Upper lobe of left lung (tissue), 4 donors: ENCODE data around the gene DCBLD1.

Experiments
- CTCF ChIP-seq, 6 experiments: fragments of 450-650 bp in 4 of 6; fragments of 200-600 bp in 2 of 6; sonication (generic) in 2 of 6; IDR thresholded peaks; one replicate each; pipeline ENCODE4 v1.5.1; 2016 to 2019; ENCODE audit warnings: antibody characterized with exemption in 6 of 6
- POLR2A ChIP-seq, 4 donors: fragments of 450-650 bp; IDR thresholded peaks; one replicate each; pipeline ENCODE4 v1.5.1; 2016 to 2017; ENCODE audit warnings: antibody characterized with exemption in 4 of 4, mild to moderate bottlenecking in 2 of 4
- POLR2AphosphoS5 ChIP-seq, 2 donors: sonication (generic); formaldehyde crosslinking; IDR thresholded peaks; one replicate each; pipeline ENCODE4 v1.5.1; 2017; ENCODE audit warnings: antibody characterized with exemption in 2 of 2

- TF ChIP-seq CTCF (IDR thresholded peaks at IDR 0.05) = no peak
- TF ChIP-seq POLR2A (IDR thresholded peaks at IDR 0.05) = no peak
- TF ChIP-seq POLR2AphosphoS5 (IDR thresholded peaks at IDR 0.05) = no peak
These were observed 9.4 kb downstream of the DCBLD1 start for GRCh38 chr6:117491916-117492315.
